Measurements from ENCODE around the gene MSRB3. TPM values are rescaled to one million over a fixed set of nuclear protein-coding genes. Genes with fewer than 3 reads are reported as not detected.
A peak's percentile ranks its signal among the peaks of the same experiment; 100 is the strongest.

The MSRB3 gene
- total and polyA plus RNA-seq, 2 of the 4 experiments (the other 2 are of a cell fraction): 31.7 to 35.7 TPM

DNA sequence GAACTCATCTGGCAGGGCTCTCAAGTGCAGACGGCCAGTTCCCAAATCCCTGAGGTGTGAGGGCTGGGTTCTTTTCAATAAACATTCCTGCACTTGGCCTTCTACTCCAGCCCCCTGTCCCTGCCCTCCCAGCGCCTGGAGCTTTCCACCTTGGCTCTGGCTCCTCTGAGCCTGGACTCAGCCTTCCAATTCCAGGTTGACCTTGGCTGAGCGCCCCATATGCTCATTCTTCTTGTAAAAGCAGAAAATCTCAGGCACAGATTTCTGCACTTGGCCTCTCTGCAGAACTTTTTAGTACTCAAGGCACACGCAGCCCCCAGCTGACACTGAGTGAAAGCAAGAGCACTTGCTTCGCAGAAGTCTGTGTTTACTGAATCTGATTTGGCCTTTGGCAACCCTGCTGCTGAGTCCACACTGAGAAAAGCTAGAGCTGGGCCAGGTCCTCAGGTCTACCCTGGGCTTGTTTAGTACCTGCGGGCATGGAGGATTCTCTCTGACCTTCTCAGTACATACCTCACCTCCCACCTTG is 222.7 kb downstream of the MSRB3 start:
- H3K56ac ChIP-seq (ENCODE audit: extremely low read depth, insufficient read depth, low read length): no peak overlapping the region
- H2AK9ac ChIP-seq (replicated peaks; ENCODE audit: low read depth, low read length, poor library complexity): no peak overlapping the region
- intact Hi-C loops (cut with micrococcal nuclease) (no loop called here), in situ Hi-C loops (cut with MboI; ENCODE audit: low sequenced_read_pairs) (no loop called here), dilution Hi-C loops (cut with HindIII; ENCODE audit: low sequenced_read_pairs, unreplicated experiment) (no loop called here)
- no peak overlapping the region for H3K9ac ChIP-seq (ENCODE audit: low read depth, low read length)
- no peak overlapping the region for H4K5ac ChIP-seq (ENCODE audit: low read depth, low read length)
- H3K4me3 ChIP-seq (ENCODE audit: insufficient read depth, low read depth, low read length): no peak overlapping the region
- H3K23ac ChIP-seq (ENCODE audit: low read depth, low read length): peak overlapping the region; percentile 29; the same call in 1 of the 2 replicates
- H2BK120ac ChIP-seq (ENCODE audit: low read depth, low read length): peak overlapping the region; percentile 91
- CTCF ChIA-PET: no interaction called here
- no peak overlapping the region for H3K4me2 ChIP-seq (ENCODE audit: low read depth, low read length)
- H2BK15ac ChIP-seq (ENCODE audit: low read depth, low read length): peak overlapping the region; percentile 31; the same call in 1 of the 3 replicates
- POLR2A ChIA-PET (ENCODE audit: unreplicated experiment): no interaction called here
- no peaks in the 10 kb centered on the region for H4K20me1 ChIP-seq (ENCODE audit: insufficient read depth, low read length)
- peak overlapping the region; percentile 60 for H3K4ac ChIP-seq (ENCODE audit: low read depth, low read length)
- H3K9me3 ChIP-seq (ENCODE audit: control insufficient read depth, insufficient read depth, low read length): no peaks in the 10 kb centered on the region
- TF ChIP-seq, protein P1, sequence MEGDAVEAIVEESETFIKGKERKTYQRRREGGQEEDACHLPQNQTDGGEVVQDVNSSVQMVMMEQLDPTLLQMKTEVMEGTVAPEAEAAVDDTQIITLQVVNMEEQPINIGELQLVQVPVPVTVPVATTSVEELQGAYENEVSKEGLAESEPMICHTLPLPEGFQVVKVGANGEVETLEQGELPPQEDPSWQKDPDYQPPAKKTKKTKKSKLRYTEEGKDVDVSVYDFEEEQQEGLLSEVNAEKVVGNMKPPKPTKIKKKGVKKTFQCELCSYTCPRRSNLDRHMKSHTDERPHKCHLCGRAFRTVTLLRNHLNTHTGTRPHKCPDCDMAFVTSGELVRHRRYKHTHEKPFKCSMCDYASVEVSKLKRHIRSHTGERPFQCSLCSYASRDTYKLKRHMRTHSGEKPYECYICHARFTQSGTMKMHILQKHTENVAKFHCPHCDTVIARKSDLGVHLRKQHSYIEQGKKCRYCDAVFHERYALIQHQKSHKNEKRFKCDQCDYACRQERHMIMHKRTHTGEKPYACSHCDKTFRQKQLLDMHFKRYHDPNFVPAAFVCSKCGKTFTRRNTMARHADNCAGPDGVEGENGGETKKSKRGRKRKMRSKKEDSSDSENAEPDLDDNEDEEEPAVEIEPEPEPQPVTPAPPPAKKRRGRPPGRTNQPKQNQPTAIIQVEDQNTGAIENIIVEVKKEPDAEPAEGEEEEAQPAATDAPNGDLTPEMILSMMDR (conservative IDR thresholded peaks at IDR 0.05; ENCODE audit: low read depth, low read length): no peak
- TF ChIP-seq CHD1 (IDR thresholded peaks at IDR 0.05; ENCODE audit: low read depth, low read length): no peak
- TF ChIP-seq CEBPB (IDR thresholded peaks at IDR 0.05; ENCODE audit: low read depth, low read length): no peak
- TF ChIP-seq MXI1 (IDR thresholded peaks at IDR 0.05; ENCODE audit: borderline replicate concordance, low read depth, low read length): no peak
- TF ChIP-seq BHLHE40 (IDR thresholded peaks at IDR 0.05; ENCODE audit: low read depth, low read length): no peak
- no peak for TF ChIP-seq MAFK (IDR thresholded peaks at IDR 0.05; ENCODE audit: low read depth, low read length)
- no peak for TF ChIP-seq SMC3 (IDR thresholded peaks at IDR 0.05; ENCODE audit: low read depth, low read length)
- TF ChIP-seq RFX5 (IDR thresholded peaks at IDR 0.05; ENCODE audit: low read depth, low read length): no peak
- TF ChIP-seq POLR2A (IDR thresholded peaks at IDR 0.05; ENCODE audit: low read depth, low read length): no peak
- no peak for TF ChIP-seq USF2 (IDR thresholded peaks at IDR 0.05; ENCODE audit: low read depth, low read length)
- peak overlapping the region; percentile 14 for H4K91ac ChIP-seq (ENCODE audit: insufficient read depth, low read depth, low read length)
- peaks cover 10% of the 10 kb centered on the region for H3K9me1 ChIP-seq (ENCODE audit: insufficient read depth, low read length)
- no peaks in the 10 kb centered on the region for H3K27me3 ChIP-seq (ENCODE audit: control insufficient read depth, insufficient read depth, low read length)
- no peak overlapping the region for H2BK5ac ChIP-seq (ENCODE audit: low read depth, low read length, poor library complexity, severe bottlenecking)
- no TSS peak for BruUV-seq (replicated peaks)
- peaks cover 12% of the 10 kb centered on the region for H3K4me1 ChIP-seq (ENCODE audit: control insufficient read depth, insufficient read depth, low read length)
- peak overlapping the region; percentile 67 for H2BK20ac ChIP-seq (ENCODE audit: low read depth, low read length)
- WGBS, 2 experiments (ENCODE audit: extremely low coverage in 2 of 2, insufficient read length in 1 of 2): no CpG with 5 or more reads among the region's 6 CpGs
- H2AFZ ChIP-seq (replicated peaks; ENCODE audit: low read length, poor library complexity): peak overlapping the region; percentile 63
- no peaks in the 10 kb centered on the region for H3K36me3 ChIP-seq (ENCODE audit: control insufficient read depth, insufficient read depth, low read length)
- H3K18ac ChIP-seq (ENCODE audit: low read depth, low read length): no peak overlapping the region
- DNase-seq (no peak), ATAC-seq (ENCODE audit: low read depth) (peak; percentile 22; the same call in 1 of the 2 replicates)
- peak overlapping the region; percentile 25 to 31; a peak in 1 of 4 replicates for H4K8ac ChIP-seq (ENCODE audit: low read depth in 2 of 2, low read length in 2 of 2)
- peak overlapping the region; percentile 48 for H2AK5ac ChIP-seq (ENCODE audit: low read depth, low read length)
- peak overlapping the region; percentile 57 for H3K14ac ChIP-seq (replicated peaks; ENCODE audit: low read depth, low read length)
- no peak overlapping the region for H3K27ac ChIP-seq (ENCODE audit: insufficient read depth, low read length)
- H3K79me1 ChIP-seq (ENCODE audit: low read depth in 1 of 2, low read length in 2 of 2): no peaks in the 10 kb centered on the region

Measured in IMR-90 (cell line).